ENCODE data around the gene MMP28.

MMP28 gene

DNA sequence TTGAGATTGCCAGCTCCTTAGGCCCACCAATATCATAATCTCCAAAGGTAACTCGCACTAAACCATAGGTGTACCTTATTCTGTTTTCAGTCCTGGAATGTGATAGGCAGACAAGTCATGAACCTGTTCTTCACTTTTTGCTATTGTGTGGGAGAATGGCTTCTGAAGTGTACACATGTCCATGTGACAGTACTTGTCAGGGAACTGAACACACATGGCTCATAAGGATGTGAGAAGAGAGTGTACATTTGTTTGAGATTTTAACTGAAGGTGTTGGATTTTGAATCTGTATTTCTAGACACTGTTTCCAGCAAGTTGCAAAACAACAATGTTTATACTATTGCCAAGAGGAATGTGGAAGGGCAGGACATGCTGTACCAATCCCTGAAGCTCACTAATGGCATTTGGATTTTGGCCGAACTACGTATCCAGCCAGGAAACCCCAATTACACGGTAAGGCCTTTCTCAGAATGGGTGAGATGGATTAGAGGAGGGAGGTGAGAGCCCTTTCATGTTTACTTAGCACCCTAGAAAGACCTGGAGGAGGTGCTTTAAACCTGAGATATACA, 78.5 kb downstream of the MMP28 start:
- Histone ChIP-seq H2AFZ (ENCODE audit: low read length) (no peak overlapping the region), H3K27me3 (ENCODE audit: insufficient read depth, low read length) (no peaks in the 10 kb centered on the region), H3K36me3 (ENCODE audit: insufficient read depth, low read length) (peaks cover 23% of the 10 kb centered on the region; the same call in 1 of the 2 replicates), H4K20me1 (ENCODE audit: insufficient read depth, low read length) (no peaks in the 10 kb centered on the region), H3K4me3 (ENCODE audit: low read depth, low read length, poor library complexity, severe bottlenecking) (no peak overlapping the region), H3K79me2 (ENCODE audit: insufficient read depth, low read length) (no peaks in the 10 kb centered on the region), H3K9me3 (ENCODE audit: low read length) (no peaks in the 10 kb centered on the region), H3K9me2 (ENCODE audit: low read depth, low read length) (no peaks in the 10 kb centered on the region), H3F3A (ENCODE audit: insufficient read depth, low read length) (no peaks in the 10 kb centered on the region), H3K4me2 (ENCODE audit: low read length) (no peak overlapping the region), H3K4me1 (ENCODE audit: insufficient read depth, low read length, severe bottlenecking) (peaks cover 6% of the 10 kb centered on the region), H3K9ac (ENCODE audit: low read length) (no peak overlapping the region), H3K27ac (ENCODE audit: low read depth, low read length, poor library complexity, severe bottlenecking) (no peak overlapping the region)
- TF ChIP-seq CTCF (IDR thresholded peaks at IDR 0.05; ENCODE audit: low read length) (no peak), EZH2 (IDR thresholded peaks at IDR 0.05; ENCODE audit: borderline replicate concordance, low read length) (no peak)

DNA sequence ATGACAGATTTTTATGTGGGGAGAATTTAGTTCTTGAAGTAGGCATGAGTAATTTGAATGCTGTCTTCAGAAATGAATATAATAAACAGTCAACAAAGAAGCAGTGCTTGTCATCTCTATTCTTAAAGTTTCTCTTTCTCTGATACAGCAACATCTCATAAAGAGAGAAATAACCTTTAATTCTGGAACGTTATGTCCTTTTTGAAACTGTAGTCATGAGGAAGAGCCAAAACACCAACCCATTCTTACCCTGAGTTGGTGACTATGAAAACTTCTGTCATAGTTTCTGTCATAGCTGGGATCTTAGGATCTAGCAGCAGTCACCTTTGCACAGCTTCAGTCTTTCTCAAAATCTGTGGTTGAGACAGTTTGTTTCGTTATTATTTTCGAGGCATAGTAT, 79.3 kb downstream of the MMP28 start:
- Histone ChIP-seq H3F3A (ENCODE audit: insufficient read depth, low read length) (no peaks in the 10 kb centered on the region), H3K79me2 (ENCODE audit: insufficient read depth, low read length) (no peaks in the 10 kb centered on the region), H3K4me2 (ENCODE audit: low read length) (no peak overlapping the region), H3K4me1 (ENCODE audit: insufficient read depth, low read length, severe bottlenecking) (peaks cover 6% of the 10 kb centered on the region), H3K27me3 (ENCODE audit: insufficient read depth, low read length) (no peaks in the 10 kb centered on the region), H3K4me3 (ENCODE audit: low read depth, low read length, poor library complexity, severe bottlenecking) (no peak overlapping the region), H3K36me3 (ENCODE audit: insufficient read depth, low read length) (peaks cover 23% of the 10 kb centered on the region; the same call in 1 of the 2 replicates), H3K9ac (ENCODE audit: low read length) (no peak overlapping the region), H3K9me3 (ENCODE audit: low read length) (no peaks in the 10 kb centered on the region), H3K27ac (ENCODE audit: low read depth, low read length, poor library complexity, severe bottlenecking) (no peak overlapping the region), H4K20me1 (ENCODE audit: insufficient read depth, low read length) (no peaks in the 10 kb centered on the region), H2AFZ (ENCODE audit: low read length) (no peak overlapping the region), H3K9me2 (ENCODE audit: low read depth, low read length) (no peaks in the 10 kb centered on the region)
- TF ChIP-seq CTCF (IDR thresholded peaks at IDR 0.05; ENCODE audit: low read length): no peak
- TF ChIP-seq EZH2 (IDR thresholded peaks at IDR 0.05; ENCODE audit: borderline replicate concordance, low read length): no peak
